HEK293 (cell line): ENCODE data around the gene PCID2.
A peak's percentile ranks its signal among the peaks of the same experiment; 100 is the strongest.

Experiments used
- CTCF ChIA-PET: fragments of 350-600 bp; formaldehyde crosslinking; extraction: SDS; loops from one replicate; lab custom pipeline; 2021; ENCODE audit warnings: antibody characterized with exemption; lab: Yijun Ruan, JAX
- POLR2A ChIA-PET: fragments of 300-600 bp; formaldehyde crosslinking; extraction: SDS; loops from one replicate; lab custom pipeline; 2020; ENCODE audit warnings: antibody characterized with exemption, inconsistent platforms; lab: Yijun Ruan, JAX
- H3K27ac ChIP-seq: fragments of 200-500 bp; sonication (Bioruptor generic); 2 replicates; pipeline ENCODE4 v1.5.1; 2014; ENCODE audit warnings: low read depth, low read length, control low read depth, inconsistent platforms; ENCODE audit errors: extremely low read depth
- H3K36me3 ChIP-seq, 2 experiments: fragments of 200-500 bp in 1 of 2; sonication (Bioruptor generic) in 1 of 2; 1 replicate in 1 of 2; 2 replicates in 1 of 2; pipeline ENCODE4 v1.5.1; 2014 to 2017; ENCODE audit warnings: inconsistent platforms in 2 of 2, low read length in 2 of 2; ENCODE audit not compliant: control insufficient read depth in 2 of 2, insufficient read depth in 1 of 2
- H3K4me1 ChIP-seq: fragments of 200-500 bp; sonication (Bioruptor generic); 2 replicates; pipeline ENCODE4 v1.5.1; 2014; ENCODE audit warnings: mild to moderate bottlenecking, low read length, inconsistent platforms; ENCODE audit not compliant: control insufficient read depth, insufficient read depth
- H3K4me3 ChIP-seq: 2 replicates; pipeline ENCODE4 v1.5.1; 2011; ENCODE audit warnings: low read depth, mild to moderate bottlenecking, control low read depth, low read length, moderate library complexity
- H3K9me3 ChIP-seq: fragments of 200-500 bp; sonication (Bioruptor generic); 2 replicates; pipeline ENCODE4 v1.5.1; 2014; ENCODE audit warnings: low read depth, low read length, inconsistent platforms; ENCODE audit not compliant: control insufficient read depth, insufficient read depth
- KLF1 ChIP-seq: fragments of 450-650 bp; formaldehyde crosslinking; IDR thresholded peaks from 2 replicates; pipeline ENCODE4 v1.5.1; 2016; ENCODE audit warnings: missing biosample characterization, missing genetic modification characterization
- ZEB2 ChIP-seq: fragments of 450-650 bp; formaldehyde crosslinking; IDR thresholded peaks from 2 replicates; pipeline ENCODE4 v1.5.1; 2016; ENCODE audit warnings: missing biosample characterization, missing genetic modification characterization
- ZNF114 ChIP-seq: fragments of 450-650 bp; formaldehyde crosslinking; IDR thresholded peaks from 2 replicates; pipeline ENCODE4 v1.5.0; 2017; ENCODE audit warnings: missing biosample characterization, missing genetic modification characterization
- ZNF132 ChIP-seq: fragments of 450-650 bp; formaldehyde crosslinking; IDR thresholded peaks from 2 replicates; pipeline ENCODE4 v1.5.1; 2017; ENCODE audit warnings: missing biosample characterization, missing genetic modification characterization, borderline replicate concordance
- ZNF133 ChIP-seq: fragments of 450-650 bp; formaldehyde crosslinking; IDR thresholded peaks from 2 replicates; pipeline ENCODE4 v1.5.1; 2016; ENCODE audit warnings: missing biosample characterization, missing genetic modification characterization
- ZNF146 ChIP-seq: fragments of 450-650 bp; formaldehyde crosslinking; IDR thresholded peaks from 2 replicates; pipeline ENCODE4 v1.5.1; 2016; ENCODE audit warnings: missing biosample characterization, missing genetic modification characterization
- ZNF510 ChIP-seq: fragments of 450-650 bp; formaldehyde crosslinking; IDR thresholded peaks from 2 replicates; pipeline ENCODE4 v1.5.1; 2018; ENCODE audit warnings: mild to moderate bottlenecking, missing genetic modification characterization, missing biosample characterization; ENCODE audit not compliant: insufficient replicate concordance
- ZNF530 ChIP-seq: fragments of 450-650 bp; formaldehyde crosslinking; IDR thresholded peaks from 2 replicates; pipeline ENCODE4 v1.5.1; 2016; ENCODE audit warnings: low read depth, missing biosample characterization, missing genetic modification characterization
- ZNF704 ChIP-seq: fragments of 450-650 bp; formaldehyde crosslinking; IDR thresholded peaks from 2 replicates; pipeline ENCODE4 v1.5.1; 2016; ENCODE audit warnings: missing biosample characterization, missing genetic modification characterization
- TF ChIP-seq, protein P1 (sequence below): fragments of 450-650 bp; formaldehyde crosslinking; IDR thresholded peaks from 2 replicates; pipeline ENCODE4 v1.5.1; 2016; ENCODE audit warnings: missing biosample characterization, missing genetic modification characterization, borderline replicate concordance
- TF ChIP-seq, protein P2 (sequence below): fragments of 450-650 bp; formaldehyde crosslinking; IDR thresholded peaks from 2 replicates; pipeline ENCODE4 v1.5.1; 2016; ENCODE audit warnings: missing biosample characterization, missing genetic modification characterization
- TF ChIP-seq, protein P3 (sequence below): fragments of 450-650 bp; formaldehyde crosslinking; IDR thresholded peaks from 2 replicates; pipeline ENCODE4 v1.5.1; 2016; ENCODE audit warnings: missing biosample characterization, missing genetic modification characterization, low read depth
- TF ChIP-seq, protein P4 (sequence below): fragments of 450-650 bp; formaldehyde crosslinking; IDR thresholded peaks from 2 replicates; pipeline ENCODE4 v1.5.1; 2016; ENCODE audit warnings: missing biosample characterization, missing genetic modification characterization

Gene PCID2

DNA sequence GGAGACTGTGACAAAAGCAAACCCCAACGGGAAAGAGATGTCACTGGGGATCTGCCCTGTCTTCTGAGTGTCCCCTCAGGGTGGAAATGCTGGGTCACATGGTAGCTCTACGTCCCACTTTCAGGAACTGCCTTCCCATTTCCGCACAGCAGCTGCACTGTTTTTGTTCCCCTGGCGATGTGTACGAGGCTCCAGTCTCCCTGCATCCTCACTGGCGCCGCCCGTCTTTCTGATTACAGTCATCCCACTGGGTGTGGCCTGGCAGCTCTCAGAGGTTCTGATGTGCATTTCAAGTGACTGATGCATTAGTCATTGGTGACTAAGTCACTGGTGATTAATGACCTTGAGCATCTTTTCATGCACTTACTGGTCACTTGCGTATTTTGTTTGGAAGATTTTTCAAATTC is 21.2 kb downstream of the PCID2 start (continued):
- TF ChIP-seq, protein P1, sequence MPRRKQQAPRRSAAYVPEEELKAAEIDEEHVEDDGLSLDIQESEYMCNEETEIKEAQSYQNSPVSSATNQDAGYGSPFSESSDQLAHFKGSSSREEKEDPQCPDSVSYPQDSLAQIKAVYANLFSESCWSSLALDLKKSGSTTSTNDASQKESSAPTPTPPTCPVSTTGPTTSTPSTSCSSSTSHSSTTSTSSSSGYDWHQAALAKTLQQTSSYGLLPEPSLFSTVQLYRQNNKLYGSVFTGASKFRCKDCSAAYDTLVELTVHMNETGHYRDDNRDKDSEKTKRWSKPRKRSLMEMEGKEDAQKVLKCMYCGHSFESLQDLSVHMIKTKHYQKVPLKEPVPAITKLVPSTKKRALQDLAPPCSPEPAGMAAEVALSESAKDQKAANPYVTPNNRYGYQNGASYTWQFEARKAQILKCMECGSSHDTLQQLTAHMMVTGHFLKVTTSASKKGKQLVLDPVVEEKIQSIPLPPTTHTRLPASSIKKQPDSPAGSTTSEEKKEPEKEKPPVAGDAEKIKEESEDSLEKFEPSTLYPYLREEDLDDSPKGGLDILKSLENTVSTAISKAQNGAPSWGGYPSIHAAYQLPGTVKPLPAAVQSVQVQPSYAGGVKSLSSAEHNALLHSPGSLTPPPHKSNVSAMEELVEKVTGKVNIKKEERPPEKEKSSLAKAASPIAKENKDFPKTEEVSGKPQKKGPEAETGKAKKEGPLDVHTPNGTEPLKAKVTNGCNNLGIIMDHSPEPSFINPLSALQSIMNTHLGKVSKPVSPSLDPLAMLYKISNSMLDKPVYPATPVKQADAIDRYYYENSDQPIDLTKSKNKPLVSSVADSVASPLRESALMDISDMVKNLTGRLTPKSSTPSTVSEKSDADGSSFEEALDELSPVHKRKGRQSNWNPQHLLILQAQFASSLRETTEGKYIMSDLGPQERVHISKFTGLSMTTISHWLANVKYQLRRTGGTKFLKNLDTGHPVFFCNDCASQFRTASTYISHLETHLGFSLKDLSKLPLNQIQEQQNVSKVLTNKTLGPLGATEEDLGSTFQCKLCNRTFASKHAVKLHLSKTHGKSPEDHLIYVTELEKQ (tag by site-specific recombination): peak; percentile 79; the same call in 1 of the 2 replicates
- TF ChIP-seq ZNF114 (tag by site-specific recombination) (no peak), ZEB2 (peak; percentile 73; the same call in 1 of the 2 replicates), ZNF510 (tag by site-specific recombination) (no peak), KLF1 (tag by site-specific recombination) (peak; percentile 67; the same call in 1 of the 2 replicates), ZNF146 (no peak), ZNF132 (tag by site-specific recombination) (no peak), ZNF530 (tag by site-specific recombination) (no peak), ZNF133 (tag by site-specific recombination) (no peak)
- TF ChIP-seq, protein P2, sequence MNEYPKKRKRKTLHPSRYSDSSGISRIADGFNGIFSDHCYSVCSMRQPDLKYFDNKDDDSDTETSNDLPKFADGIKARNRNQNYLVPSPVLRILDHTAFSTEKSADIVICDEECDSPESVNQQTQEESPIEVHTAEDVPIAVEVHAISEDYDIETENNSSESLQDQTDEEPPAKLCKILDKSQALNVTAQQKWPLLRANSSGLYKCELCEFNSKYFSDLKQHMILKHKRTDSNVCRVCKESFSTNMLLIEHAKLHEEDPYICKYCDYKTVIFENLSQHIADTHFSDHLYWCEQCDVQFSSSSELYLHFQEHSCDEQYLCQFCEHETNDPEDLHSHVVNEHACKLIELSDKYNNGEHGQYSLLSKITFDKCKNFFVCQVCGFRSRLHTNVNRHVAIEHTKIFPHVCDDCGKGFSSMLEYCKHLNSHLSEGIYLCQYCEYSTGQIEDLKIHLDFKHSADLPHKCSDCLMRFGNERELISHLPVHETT (tag by site-specific recombination): peak; percentile 57; the same call in 1 of the 2 replicates
- TF ChIP-seq, protein P3, sequence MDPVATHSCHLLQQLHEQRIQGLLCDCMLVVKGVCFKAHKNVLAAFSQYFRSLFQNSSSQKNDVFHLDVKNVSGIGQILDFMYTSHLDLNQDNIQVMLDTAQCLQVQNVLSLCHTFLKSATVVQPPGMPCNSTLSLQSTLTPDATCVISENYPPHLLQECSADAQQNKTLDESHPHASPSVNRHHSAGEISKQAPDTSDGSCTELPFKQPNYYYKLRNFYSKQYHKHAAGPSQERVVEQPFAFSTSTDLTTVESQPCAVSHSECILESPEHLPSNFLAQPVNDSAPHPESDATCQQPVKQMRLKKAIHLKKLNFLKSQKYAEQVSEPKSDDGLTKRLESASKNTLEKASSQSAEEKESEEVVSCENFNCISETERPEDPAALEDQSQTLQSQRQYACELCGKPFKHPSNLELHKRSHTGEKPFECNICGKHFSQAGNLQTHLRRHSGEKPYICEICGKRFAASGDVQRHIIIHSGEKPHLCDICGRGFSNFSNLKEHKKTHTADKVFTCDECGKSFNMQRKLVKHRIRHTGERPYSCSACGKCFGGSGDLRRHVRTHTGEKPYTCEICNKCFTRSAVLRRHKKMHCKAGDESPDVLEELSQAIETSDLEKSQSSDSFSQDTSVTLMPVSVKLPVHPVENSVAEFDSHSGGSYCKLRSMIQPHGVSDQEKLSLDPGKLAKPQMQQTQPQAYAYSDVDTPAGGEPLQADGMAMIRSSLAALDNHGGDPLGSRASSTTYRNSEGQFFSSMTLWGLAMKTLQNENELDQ (tag by site-specific recombination): no peak

DNA sequence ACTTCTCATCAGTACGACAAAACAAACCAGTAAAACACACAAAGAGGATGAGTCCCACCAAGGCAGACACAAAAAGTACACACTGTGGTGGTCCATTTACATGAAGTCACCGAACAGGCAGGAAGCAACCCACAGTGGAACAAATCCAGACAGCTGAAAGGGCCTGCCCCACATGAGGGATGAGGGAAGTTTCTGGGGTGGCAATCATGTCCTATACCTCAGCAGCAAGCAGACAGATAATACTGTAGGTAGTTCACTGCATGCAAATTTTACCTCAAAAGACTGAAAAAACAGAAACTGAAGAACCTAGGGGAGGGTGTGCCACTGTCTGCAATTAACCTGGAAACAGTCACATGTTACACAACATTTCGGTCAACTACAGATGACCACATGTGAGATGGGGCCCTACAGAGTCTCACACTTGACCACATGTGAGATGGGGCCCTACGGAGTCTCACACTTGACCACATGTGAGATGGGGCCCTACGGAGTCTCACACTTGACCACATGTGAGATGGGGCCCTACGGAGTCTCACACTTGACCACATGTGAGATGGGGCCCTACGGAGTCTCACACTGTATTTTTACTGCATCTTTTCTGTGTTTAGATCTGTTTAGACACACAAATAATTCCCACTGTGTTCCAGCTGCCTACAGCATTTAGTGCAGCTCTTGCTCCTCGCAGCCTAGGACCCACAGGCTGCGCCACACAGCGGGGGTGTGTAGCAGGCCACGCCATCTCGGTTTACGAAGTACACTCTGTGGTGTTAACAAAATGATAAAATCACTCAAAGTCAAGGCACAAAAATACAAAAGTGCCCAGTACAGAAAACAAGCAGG is 22.2 kb downstream of the PCID2 start:
- H3K36me3 ChIP-seq: peaks cover 4 to 63% of the 10 kb centered on the region in 2 experiments

More for the DNA sequence above, 22.2 kb downstream of the PCID2 start:
- H3K27ac ChIP-seq: no peak overlapping the region
- TF ChIP-seq ZNF704 (tag by site-specific recombination): no peak
- TF ChIP-seq, protein P4, sequence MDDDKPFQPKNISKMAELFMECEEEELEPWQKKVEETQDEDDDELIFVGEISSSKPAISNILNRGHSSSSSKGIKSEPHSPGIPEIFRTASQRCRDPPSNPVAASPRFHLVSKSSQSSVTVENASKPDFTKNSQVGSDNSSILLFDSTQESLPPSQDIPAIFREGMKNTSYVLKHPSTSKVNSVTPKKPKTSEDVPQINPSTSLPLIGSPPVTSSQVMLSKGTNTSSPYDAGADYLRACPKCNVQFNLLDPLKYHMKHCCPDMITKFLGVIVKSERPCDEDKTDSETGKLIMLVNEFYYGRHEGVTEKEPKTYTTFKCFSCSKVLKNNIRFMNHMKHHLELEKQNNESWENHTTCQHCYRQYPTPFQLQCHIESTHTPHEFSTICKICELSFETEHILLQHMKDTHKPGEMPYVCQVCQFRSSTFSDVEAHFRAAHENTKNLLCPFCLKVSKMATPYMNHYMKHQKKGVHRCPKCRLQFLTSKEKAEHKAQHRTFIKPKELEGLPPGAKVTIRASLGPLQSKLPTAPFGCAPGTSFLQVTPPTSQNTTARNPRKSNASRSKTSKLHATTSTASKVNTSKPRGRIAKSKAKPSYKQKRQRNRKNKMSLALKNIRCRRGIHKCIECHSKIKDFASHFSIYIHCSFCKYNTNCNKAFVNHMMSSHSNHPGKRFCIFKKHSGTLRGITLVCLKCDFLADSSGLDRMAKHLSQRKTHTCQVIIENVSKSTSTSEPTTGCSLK (tag by site-specific recombination): no peak
- no peak overlapping the region for H3K4me3 ChIP-seq
- POLR2A ChIA-PET: interaction anchor here (1.3 kb wide), 1 partner anchor 22 kb away, joined by 6 read pairs; the partner anchor contains the start of gene PCID2
- CTCF ChIA-PET: no interaction called here
- H3K4me1 ChIP-seq: no peaks in the 10 kb centered on the region
- H3K9me3 ChIP-seq: no peaks in the 10 kb centered on the region
